ENCODE results near the gene MYH11.
"Not testable (repeated sequence)": the region's sequence is repeated elsewhere in the genome, so short reads cannot be mapped to it uniquely, and the experiment has no call there.

The MYH11 gene

GRCh38 chr16:15672514-15673167 lies 184.2 kb downstream of the MYH11 start:
- H2AK5ac ChIP-seq (ENCODE audit: low read depth, low read length): no peak overlapping the region

GRCh38 chr16:15672127-15672513 lies 184.7 kb downstream of the MYH11 start:
- H3K4ac ChIP-seq (ENCODE audit: low read length): not testable (repeated sequence)
- whole genome bisulfite sequencing, 2 donors (ENCODE audit: extremely low coverage in 2 of 2, insufficient read length in 2 of 2, insufficient replicate concordance in 1 of 2): no CpG with 5 or more reads among the region's 10 CpGs
- peaks cover 18 to 60% of the 10 kb centered on the region in 2 donors for H3K36me3 ChIP-seq (replicated peaks in 1 of 2; ENCODE audit: control insufficient read depth in 2 of 2, insufficient read depth in 2 of 2, low read length in 2 of 2)

More at GRCh38 chr16:15672514-15673167, 184.2 kb downstream of the MYH11 start:
- H3K4me1 ChIP-seq (ENCODE audit: control insufficient read depth in 2 of 2, insufficient read depth in 1 of 2, low read depth in 1 of 2, low read length in 2 of 2): peaks cover 0 to 2% of the 10 kb centered on the region in 2 donors
- WGBS, 2 donors (ENCODE audit: extremely low coverage in 2 of 2, insufficient read length in 2 of 2, insufficient replicate concordance in 1 of 2): no CpG with 5 or more reads among the region's 20 CpGs
- H3K27ac ChIP-seq (replicated peaks; ENCODE audit: low read length): no peak overlapping the region
- no peak overlapping the region for H2BK120ac ChIP-seq (ENCODE audit: low read depth, low read length)
- no peak overlapping the region for H3K23ac ChIP-seq (ENCODE audit: low read depth, low read length, poor library complexity)
- no peak overlapping the region for H3K14ac ChIP-seq (ENCODE audit: low read length)
- H4K91ac ChIP-seq (ENCODE audit: low read depth, low read length, poor library complexity): no peak overlapping the region
- DNase-seq (ENCODE audit: low spot score): no peak
- H3K9me3 ChIP-seq (replicated peaks in 1 of 2; ENCODE audit: control insufficient read depth in 2 of 2, insufficient read depth in 1 of 2, low read depth in 1 of 2, low read length in 2 of 2): no peaks in the 10 kb centered on the region
- H3K4ac ChIP-seq (ENCODE audit: low read length): no peak overlapping the region
- no peak overlapping the region for H2AFZ ChIP-seq (ENCODE audit: low read length)
- H4K8ac ChIP-seq (ENCODE audit: low read depth, low read length): no peak overlapping the region
- H3K4me3 ChIP-seq (ENCODE audit: low read length in 2 of 2): no peak overlapping the region
- H3K9ac ChIP-seq (ENCODE audit: low read depth, low read length, poor library complexity): no peak overlapping the region
- H2BK12ac ChIP-seq (ENCODE audit: low read length): no peak overlapping the region
- H3K4me2 ChIP-seq (ENCODE audit: insufficient read depth, low read length, poor library complexity, severe bottlenecking): no peak overlapping the region
- no peak overlapping the region for H2BK15ac ChIP-seq (ENCODE audit: low read length)
- H3K79me1 ChIP-seq (ENCODE audit: low read depth, low read length): peaks cover 3% of the 10 kb centered on the region
- H3K27me3 ChIP-seq (ENCODE audit: control insufficient read depth in 3 of 3, insufficient read depth in 3 of 3, low read depth in 1 of 3, low read length in 3 of 3): no peaks in the 10 kb centered on the region
- no peak overlapping the region for H2BK5ac ChIP-seq (ENCODE audit: low read length)
- H3K36me3 ChIP-seq (replicated peaks in 1 of 2; ENCODE audit: control insufficient read depth in 2 of 2, insufficient read depth in 2 of 2, low read length in 2 of 2): peaks cover 15 to 61% of the 10 kb centered on the region in 2 donors
- H3K18ac ChIP-seq (ENCODE audit: low read length): no peak overlapping the region

GRCh38 chr16:15671530-15672117 lies 185.2 kb downstream of the MYH11 start:
- Histone ChIP-seq H2BK5ac (ENCODE audit: low read length) (no peak overlapping the region), H2BK12ac (ENCODE audit: low read length) (no peak overlapping the region), H3K9me3 (replicated peaks in 1 of 2; ENCODE audit: control insufficient read depth in 2 of 2, insufficient read depth in 1 of 2, low read depth in 1 of 2, low read length in 2 of 2) (no peaks in the 10 kb centered on the region), H3K14ac (ENCODE audit: low read length) (no peak overlapping the region), H3K4ac (ENCODE audit: low read length) (no peak overlapping the region), H4K8ac (ENCODE audit: low read depth, low read length) (no peak overlapping the region), H3K27me3 (ENCODE audit: control insufficient read depth in 3 of 3, insufficient read depth in 3 of 3, low read depth in 1 of 3, low read length in 3 of 3) (no peaks in the 10 kb centered on the region), H3K9ac (ENCODE audit: low read depth, low read length, poor library complexity) (no peak overlapping the region), H2AFZ (ENCODE audit: low read length) (no peak overlapping the region), H3K79me1 (ENCODE audit: low read depth, low read length) (peaks cover 3% of the 10 kb centered on the region), H3K27ac (replicated peaks; ENCODE audit: low read length) (no peak overlapping the region), H3K4me1 (ENCODE audit: control insufficient read depth in 2 of 2, insufficient read depth in 1 of 2, low read depth in 1 of 2, low read length in 2 of 2) (peaks cover 0 to 2% of the 10 kb centered on the region in 2 donors), H3K18ac (ENCODE audit: low read length) (no peak overlapping the region), H2AK5ac (ENCODE audit: low read depth, low read length) (no peak overlapping the region), H3K36me3 (replicated peaks in 1 of 2; ENCODE audit: control insufficient read depth in 2 of 2, insufficient read depth in 2 of 2, low read length in 2 of 2) (peaks cover 20 to 65% of the 10 kb centered on the region in 2 donors), H3K23ac (ENCODE audit: low read depth, low read length, poor library complexity) (no peak overlapping the region), H3K4me2 (ENCODE audit: insufficient read depth, low read length, poor library complexity, severe bottlenecking) (no peak overlapping the region), H4K91ac (ENCODE audit: low read depth, low read length, poor library complexity) (no peak overlapping the region), H2BK15ac (ENCODE audit: low read length) (no peak overlapping the region), H3K4me3 (ENCODE audit: low read length in 2 of 2) (no peak overlapping the region), H2BK120ac (ENCODE audit: low read depth, low read length) (no peak overlapping the region)
- WGBS, 2 donors (ENCODE audit: extremely low coverage in 2 of 2, insufficient read length in 2 of 2, insufficient replicate concordance in 1 of 2): no CpG with 5 or more reads among the region's 8 CpGs
- DNase-seq (ENCODE audit: low spot score): no peak

More at GRCh38 chr16:15672127-15672513, 184.7 kb downstream of the MYH11 start:
- H2AFZ ChIP-seq (ENCODE audit: low read length); H3K27ac ChIP-seq (replicated peaks; ENCODE audit: low read length); H3K18ac ChIP-seq (ENCODE audit: low read length); H2AK5ac ChIP-seq (ENCODE audit: low read depth, low read length); H2BK120ac ChIP-seq (ENCODE audit: low read depth, low read length); H3K79me1 ChIP-seq (ENCODE audit: low read depth, low read length); H3K27me3 ChIP-seq (ENCODE audit: control insufficient read depth in 3 of 3, insufficient read depth in 3 of 3, low read depth in 1 of 3, low read length in 3 of 3); H3K4me2 ChIP-seq (ENCODE audit: insufficient read depth, low read length, poor library complexity, severe bottlenecking); H3K9ac ChIP-seq (ENCODE audit: low read depth, low read length, poor library complexity); H4K91ac ChIP-seq (ENCODE audit: low read depth, low read length, poor library complexity); H4K8ac ChIP-seq (ENCODE audit: low read depth, low read length); H3K4me1 ChIP-seq (ENCODE audit: control insufficient read depth in 2 of 2, insufficient read depth in 1 of 2, low read depth in 1 of 2, low read length in 2 of 2); DNase-seq (ENCODE audit: low spot score); H2BK5ac ChIP-seq (ENCODE audit: low read length); H2BK15ac ChIP-seq (ENCODE audit: low read length); H2BK12ac ChIP-seq (ENCODE audit: low read length); H3K9me3 ChIP-seq (replicated peaks in 1 of 2; ENCODE audit: control insufficient read depth in 2 of 2, insufficient read depth in 1 of 2, low read depth in 1 of 2, low read length in 2 of 2); H3K4me3 ChIP-seq (ENCODE audit: low read length in 2 of 2); H3K14ac ChIP-seq (ENCODE audit: low read length); H3K23ac ChIP-seq (ENCODE audit: low read depth, low read length, poor library complexity): not testable (repeated sequence)

GRCh38 chr16:15667091-15667742 lies 189.6 kb downstream of the MYH11 start:
- Histone ChIP-seq H4K91ac (ENCODE audit: low read depth, low read length, poor library complexity) (no peak overlapping the region), H3K14ac (ENCODE audit: low read length) (no peak overlapping the region), H3K4ac (ENCODE audit: low read length) (no peak overlapping the region), H3K27ac (replicated peaks; ENCODE audit: low read length) (no peak overlapping the region), H3K36me3 (replicated peaks in 1 of 2; ENCODE audit: control insufficient read depth in 2 of 2, insufficient read depth in 2 of 2, low read length in 2 of 2) (peaks cover 22 to 68% of the 10 kb centered on the region in 2 donors), H3K9ac (ENCODE audit: low read depth, low read length, poor library complexity) (no peak overlapping the region), H3K18ac (ENCODE audit: low read length) (no peak overlapping the region), H4K8ac (ENCODE audit: low read depth, low read length) (no peak overlapping the region), H3K4me2 (ENCODE audit: insufficient read depth, low read length, poor library complexity, severe bottlenecking) (no peak overlapping the region), H2AFZ (ENCODE audit: low read length) (no peak overlapping the region), H3K79me1 (ENCODE audit: low read depth, low read length) (peaks cover 2% of the 10 kb centered on the region), H3K27me3 (ENCODE audit: control insufficient read depth in 3 of 3, insufficient read depth in 3 of 3, low read depth in 1 of 3, low read length in 3 of 3) (no peaks in the 10 kb centered on the region), H3K23ac (ENCODE audit: low read depth, low read length, poor library complexity) (no peak overlapping the region), H3K9me3 (replicated peaks in 1 of 2; ENCODE audit: control insufficient read depth in 2 of 2, insufficient read depth in 1 of 2, low read depth in 1 of 2, low read length in 2 of 2) (no peaks in the 10 kb centered on the region), H3K4me3 (ENCODE audit: low read length in 2 of 2) (no peak overlapping the region), H2AK5ac (ENCODE audit: low read depth, low read length) (no peak overlapping the region), H3K4me1 (ENCODE audit: control insufficient read depth in 2 of 2, insufficient read depth in 1 of 2, low read depth in 1 of 2, low read length in 2 of 2) (no peaks in the 10 kb centered on the region), H2BK12ac (ENCODE audit: low read length) (no peak overlapping the region), H2BK120ac (ENCODE audit: low read depth, low read length) (no peak overlapping the region), H2BK5ac (ENCODE audit: low read length) (no peak overlapping the region), H2BK15ac (ENCODE audit: low read length) (no peak overlapping the region)
- no CpG with 5 or more reads among the region's 18 CpGs for WGBS, 2 donors (ENCODE audit: extremely low coverage in 2 of 2, insufficient read length in 2 of 2, insufficient replicate concordance in 1 of 2)
- DNase-seq (ENCODE audit: low spot score): no peak
